DMS114 treated with DMSO at 0.1 percent for 48 hours (cell line): ENCODE results near the gene SFMBT2.
"Not testable (repeated sequence)": the region's sequence is repeated elsewhere in the genome, so short reads cannot be mapped to it uniquely, and the experiment has no call there.

Source experiments
- DNase-seq: peaks from one replicate; lab custom pipeline; 2025; ENCODE audit not compliant: unreplicated experiment; lab: John Stamatoyannopoulos, UW

SFMBT2 gene

GRCh38 chr10:7403620-7404019 lies 7.2 kb downstream of the SFMBT2 start:
- no peak for DNase-seq

GRCh38 chr10:7401782-7402181 lies 9.1 kb downstream of the SFMBT2 start:
- DNase-seq: no peak

- DNase-seq: no peak
These were observed 9.7 kb downstream of the SFMBT2 start for GRCh38 chr10:7401156-7401555.

- DNase-seq: no peak
These were observed 10.6 kb downstream of the SFMBT2 start for GRCh38 chr10:7400068-7400715.

- DNase-seq: no peak
These were observed 11.3 kb downstream of the SFMBT2 start for GRCh38 chr10:7399533-7399932.

GRCh38 chr10:7397049-7398035 lies 13.5 kb downstream of the SFMBT2 start:
- no peak for DNase-seq

GRCh38 chr10:7392301-7392700 lies 18.5 kb downstream of the SFMBT2 start:
- not testable (repeated sequence) for DNase-seq

GRCh38 chr10:7391748-7392147 lies 19.1 kb downstream of the SFMBT2 start:
- no peak for DNase-seq

DNA sequence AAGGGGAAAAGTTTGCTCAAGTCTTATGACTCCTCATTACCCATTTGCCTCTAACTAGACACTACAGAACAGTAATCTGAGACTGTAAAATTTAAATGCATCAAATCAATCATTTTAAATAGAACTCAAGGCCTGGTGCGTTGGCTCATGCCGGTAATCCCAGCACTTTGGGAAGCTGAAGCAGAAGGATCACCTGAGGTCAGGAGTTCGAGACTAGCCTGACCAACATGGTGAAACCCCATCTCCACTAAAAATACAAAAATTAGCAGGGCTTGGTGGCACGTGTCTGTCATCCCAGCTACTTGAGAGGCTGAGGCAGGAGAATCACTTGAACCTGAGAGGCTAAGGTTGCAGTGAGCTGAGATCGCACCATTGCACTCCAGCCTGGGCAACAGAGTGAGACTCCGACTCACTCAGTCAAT lies 20.1 kb downstream of the SFMBT2 start:
- DNase-seq: not testable (repeated sequence)

DNA sequence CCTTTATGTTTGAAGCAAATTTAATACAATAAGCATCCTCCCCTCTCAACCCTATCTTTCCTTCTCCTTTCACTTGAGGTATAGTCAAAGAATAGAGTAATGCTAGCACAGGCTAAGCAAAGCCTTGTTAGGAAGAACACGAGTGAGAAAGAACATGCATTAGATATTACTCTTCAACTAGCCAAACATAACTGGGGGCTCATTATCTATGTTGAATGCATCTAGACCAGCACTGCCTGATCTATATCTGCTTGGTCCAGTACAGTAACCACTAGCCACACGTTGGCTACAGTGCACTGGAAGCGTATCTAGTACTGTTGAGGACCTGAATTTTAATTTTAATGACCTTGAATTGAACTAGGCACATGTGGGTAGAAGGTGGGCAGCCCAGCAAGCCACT lies 21.0 kb downstream of the SFMBT2 start:
- DNase-seq: no peak

- DNase-seq: no peak
These were observed 21.5 kb downstream of the SFMBT2 start for GRCh38 chr10:7389346-7389745.

- no peak for DNase-seq
These were observed 22.2 kb downstream of the SFMBT2 start for GRCh38 chr10:7388602-7389001.

- not testable (repeated sequence) for DNase-seq
These were observed 22.7 kb downstream of the SFMBT2 start for GRCh38 chr10:7388149-7388548.

DNA sequence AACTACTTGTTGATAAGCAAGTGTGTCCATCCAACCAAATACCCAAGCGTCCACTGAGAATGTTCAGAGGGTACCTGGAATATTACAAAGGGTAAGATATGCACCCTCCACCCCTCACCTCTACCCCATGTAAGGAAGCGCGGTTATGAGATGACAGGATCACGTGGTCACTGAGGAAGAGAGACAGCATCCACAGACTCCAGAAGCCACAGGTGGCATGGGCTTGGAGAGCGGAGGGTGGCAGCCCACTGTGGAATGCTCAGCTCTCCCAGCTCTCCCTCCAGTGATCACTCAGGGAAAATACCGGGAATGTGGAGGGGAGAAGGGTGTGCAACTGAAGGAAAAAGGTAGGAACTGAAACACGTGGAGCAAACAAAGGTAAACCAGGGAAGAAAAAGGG lies 25.7 kb downstream of the SFMBT2 start:
- no peak for DNase-seq

GRCh38 chr10:7383442-7383841 lies 27.4 kb downstream of the SFMBT2 start:
- DNase-seq: no peak

GRCh38 chr10:7380704-7381241 lies 30.1 kb downstream of the SFMBT2 start:
- no peak for DNase-seq

- no peak for DNase-seq
These were observed 32.0 kb downstream of the SFMBT2 start for GRCh38 chr10:7378602-7379403.

DNA sequence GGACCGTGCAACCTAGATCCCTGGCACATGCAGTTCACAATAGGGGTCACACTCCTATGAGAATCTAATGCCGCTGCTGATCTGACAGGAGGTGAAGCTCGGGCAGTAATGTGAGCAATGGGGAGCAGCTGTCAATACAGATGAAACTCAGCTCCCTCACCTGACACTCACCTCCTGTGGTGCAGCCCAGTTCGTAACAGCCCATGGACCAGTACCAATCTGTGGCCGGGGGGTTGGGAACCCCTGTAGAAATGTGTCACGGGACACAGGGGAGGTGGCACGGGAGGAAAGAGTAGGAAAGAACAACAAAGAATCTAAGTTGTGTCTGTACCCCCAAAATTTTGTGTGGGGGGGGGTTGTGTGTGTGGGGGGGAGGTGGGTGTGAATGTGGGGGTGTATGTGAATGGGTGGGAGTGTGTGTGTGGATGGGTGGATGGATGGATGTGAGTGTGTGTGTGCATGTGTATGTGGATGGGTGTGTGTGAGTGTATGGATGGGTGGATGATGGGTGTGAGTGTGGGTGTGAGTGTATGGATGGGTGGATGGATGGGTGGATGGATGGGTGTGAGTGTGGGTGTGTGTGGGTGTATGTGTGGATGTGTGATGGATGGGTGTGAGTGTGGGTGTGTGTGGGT lies 33.1 kb downstream of the SFMBT2 start:
- no peak for DNase-seq

DNA sequence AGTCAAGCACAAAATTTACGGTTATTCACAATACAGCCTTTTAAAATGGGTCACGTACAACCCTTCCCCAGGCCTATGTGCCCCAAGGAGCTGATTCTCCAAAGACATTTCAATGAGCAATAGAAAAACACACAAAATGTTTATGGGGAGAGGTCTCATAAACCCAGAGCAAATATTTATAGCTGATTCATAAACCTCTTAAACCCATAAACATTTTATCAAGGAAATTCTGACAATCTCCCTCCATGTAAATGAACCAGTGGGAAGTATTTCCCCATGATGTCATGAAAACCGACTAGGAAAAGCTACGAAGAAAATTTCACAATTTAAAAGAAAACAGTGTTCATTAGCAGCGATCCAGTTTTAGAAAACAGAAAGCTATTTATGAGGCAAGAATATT lies 36.0 kb downstream of the SFMBT2 start:
- DNase-seq: no peak

- DNase-seq: no peak
These were observed 37.8 kb downstream of the SFMBT2 start for GRCh38 chr10:7373039-7373438.

DNA sequence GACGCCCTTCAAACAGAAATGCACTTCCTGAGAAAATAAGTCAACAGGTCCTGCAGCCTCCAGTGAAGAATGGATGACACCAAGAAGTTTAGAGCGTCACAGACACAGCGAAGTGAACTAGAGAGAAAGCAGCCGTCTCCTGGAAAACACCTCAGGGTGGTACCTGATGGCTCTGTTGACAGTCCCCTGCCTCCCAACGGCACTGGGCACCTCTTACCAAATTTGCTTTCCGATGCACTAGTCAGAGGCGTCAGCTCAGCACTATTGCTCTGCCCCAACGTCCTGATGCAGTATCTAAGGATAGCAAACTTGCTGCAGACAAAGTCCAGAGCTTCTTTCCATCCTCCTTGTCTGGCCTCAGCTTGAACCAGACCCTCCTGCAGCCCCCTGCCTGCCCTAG lies 38.3 kb downstream of the SFMBT2 start:
- DNase-seq: no peak
